Measurements from ENCODE around the gene ZWILCH. TPM values are rescaled to one million over a fixed set of nuclear protein-coding genes. Genes with fewer than 3 reads are reported as not detected.

ZWILCH gene
- 4.1 and 5.7 TPM in 2 replicates for total RNA-seq

GRCh38 chr15:66504563-66505429, at the start of gene ZWILCH, which contains the start of gene RPL4:
TSS of gene ZWILCH (plus strand) at chr15:66505326. CDS start at chr15:66505339, 13 bp downstream.
TSS of gene RPL4 (minus strand) at chr15:66504855. CDS start at chr15:66504790, 65 bp downstream.

GRCh38 chr15:66497502-66498455, 7.3 kb upstream of the ZWILCH start, which contains the start of gene SNAPC5:
TSS of gene SNAPC5 (minus strand) at chr15:66497762. CDS start at chr15:66497731, 31 bp downstream.

GRCh38 chr15:66565741-66566144, 60.6 kb downstream of the ZWILCH start, which contains the start of gene LCTL:
TSS of gene LCTL (minus strand) at chr15:66565998. CDS start at chr15:66565365, 633 bp downstream.

Other genes starting within 250 kb of the ZWILCH start
- 26.7 and 28.8 TPM in 2 replicates for gene DIS3L, start 211.8 kb upstream of the ZWILCH start, total RNA-seq
- 8.1 and 8.6 TPM in 2 replicates for gene TIPIN, start 148.6 kb upstream of the ZWILCH start, total RNA-seq
- 22.3 and 34.5 TPM in 2 replicates for gene MAP2K1, start 118.4 kb upstream of the ZWILCH start, total RNA-seq
- gene SNAPC5, start 7.6 kb upstream of the ZWILCH start, total RNA-seq = 28.3 and 31.4 TPM in 2 replicates
- 1,618 and 1,908 TPM in 2 replicates for gene RPL4, start 471 bp upstream of the ZWILCH start, total RNA-seq
- gene LCTL, start 60.7 kb downstream of the ZWILCH start, total RNA-seq = 0.28 and 0.37 TPM in 2 replicates
- 15.5 and 31.3 TPM in 2 replicates for gene SMAD6, start 196.9 kb downstream of the ZWILCH start, total RNA-seq

All from smooth muscle cell of bladder (primary cell).